PFSK-1 (cell line): ENCODE measurements around the gene UBP1.

Experiments used
- FOXP2 ChIP-seq: optimal IDR thresholded peaks from 2 replicates; pipeline ENCODE3; 2011; ENCODE audit warnings: borderline replicate concordance, control low read depth, inconsistent platforms; ENCODE audit not compliant: insufficient read depth; ENCODE audit errors: extremely low read length, extremely low read depth
- POLR2AphosphoS5 ChIP-seq: IDR thresholded peaks from 2 replicates; pipeline ENCODE4 v1.6.1; 2012; ENCODE audit warnings: low read depth, mild to moderate bottlenecking, control low read depth, low read length, moderate library complexity
- SIN3A ChIP-seq: IDR thresholded peaks from 2 replicates; pipeline ENCODE4 v1.6.1; 2012; ENCODE audit warnings: mild to moderate bottlenecking, low read length, moderate library complexity, borderline replicate concordance; ENCODE audit not compliant: insufficient read depth
- TAF1 ChIP-seq: IDR thresholded peaks from 2 replicates; pipeline ENCODE4 v1.6.1; 2012; ENCODE audit warnings: low read length, control low read depth, borderline replicate concordance; ENCODE audit not compliant: insufficient read depth
- TF ChIP-seq, protein P1 (sequence below), 2 experiments: IDR thresholded peaks; 2 replicates each; pipeline versions ENCODE4 v1.6.1 to v1.8.0; 2011 to 2012; ENCODE audit warnings: low read depth in 2 of 2, low read length in 2 of 2, control low read depth in 1 of 2, inconsistent platforms in 1 of 2, mild to moderate bottlenecking in 1 of 2, moderate library complexity in 1 of 2; ENCODE audit not compliant: insufficient read depth in 1 of 2

DNA sequence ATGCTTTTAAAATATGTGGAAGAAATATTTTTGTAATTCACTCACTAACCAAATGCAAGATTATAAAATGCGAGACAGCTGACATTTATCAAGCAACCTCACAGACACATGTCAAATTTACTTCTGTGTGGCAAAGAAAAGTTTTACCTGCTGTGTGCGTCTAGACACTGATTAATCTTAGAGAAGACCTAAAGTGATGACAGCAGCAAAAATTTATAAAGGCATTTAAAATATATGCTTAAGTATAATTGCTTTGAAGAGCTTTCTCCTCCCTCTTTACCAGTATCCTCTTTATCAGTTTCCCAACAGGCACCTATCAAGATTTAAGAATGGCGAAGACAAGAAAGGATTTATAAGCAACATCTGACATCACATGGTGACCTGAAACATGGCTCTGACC lies 37.3 kb downstream of the UBP1 start:
- TF ChIP-seq POLR2AphosphoS5 (no peak), TAF1 (no peak), SIN3A (no peak), FOXP2 (no peak)
- TF ChIP-seq, protein P1, sequence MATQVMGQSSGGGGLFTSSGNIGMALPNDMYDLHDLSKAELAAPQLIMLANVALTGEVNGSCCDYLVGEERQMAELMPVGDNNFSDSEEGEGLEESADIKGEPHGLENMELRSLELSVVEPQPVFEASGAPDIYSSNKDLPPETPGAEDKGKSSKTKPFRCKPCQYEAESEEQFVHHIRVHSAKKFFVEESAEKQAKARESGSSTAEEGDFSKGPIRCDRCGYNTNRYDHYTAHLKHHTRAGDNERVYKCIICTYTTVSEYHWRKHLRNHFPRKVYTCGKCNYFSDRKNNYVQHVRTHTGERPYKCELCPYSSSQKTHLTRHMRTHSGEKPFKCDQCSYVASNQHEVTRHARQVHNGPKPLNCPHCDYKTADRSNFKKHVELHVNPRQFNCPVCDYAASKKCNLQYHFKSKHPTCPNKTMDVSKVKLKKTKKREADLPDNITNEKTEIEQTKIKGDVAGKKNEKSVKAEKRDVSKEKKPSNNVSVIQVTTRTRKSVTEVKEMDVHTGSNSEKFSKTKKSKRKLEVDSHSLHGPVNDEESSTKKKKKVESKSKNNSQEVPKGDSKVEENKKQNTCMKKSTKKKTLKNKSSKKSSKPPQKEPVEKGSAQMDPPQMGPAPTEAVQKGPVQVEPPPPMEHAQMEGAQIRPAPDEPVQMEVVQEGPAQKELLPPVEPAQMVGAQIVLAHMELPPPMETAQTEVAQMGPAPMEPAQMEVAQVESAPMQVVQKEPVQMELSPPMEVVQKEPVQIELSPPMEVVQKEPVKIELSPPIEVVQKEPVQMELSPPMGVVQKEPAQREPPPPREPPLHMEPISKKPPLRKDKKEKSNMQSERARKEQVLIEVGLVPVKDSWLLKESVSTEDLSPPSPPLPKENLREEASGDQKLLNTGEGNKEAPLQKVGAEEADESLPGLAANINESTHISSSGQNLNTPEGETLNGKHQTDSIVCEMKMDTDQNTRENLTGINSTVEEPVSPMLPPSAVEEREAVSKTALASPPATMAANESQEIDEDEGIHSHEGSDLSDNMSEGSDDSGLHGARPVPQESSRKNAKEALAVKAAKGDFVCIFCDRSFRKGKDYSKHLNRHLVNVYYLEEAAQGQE (IDR thresholded peaks at IDR 0.05; ENCODE audit: insufficient read depth in 1 of 2, low read depth in 2 of 2, low read length in 2 of 2) = no peak
